NCI-H2081 (cell line): Measurements from ENCODE around the gene MRPS27.

Source experiments
- DNase-seq, 2 experiments: peaks; one replicate each; lab custom pipeline; 2025; lab: John Stamatoyannopoulos, UW

The MRPS27 gene

GRCh38 chr5:72231991-72232703 is 87.9 kb downstream of the MRPS27 start:
- no peak for DNase-seq

GRCh38 chr5:72228960-72229359 is 91.1 kb downstream of the MRPS27 start:
- no peak for DNase-seq

GRCh38 chr5:72226950-72227349 is 93.1 kb downstream of the MRPS27 start:
- DNase-seq, result no peak

GRCh38 chr5:72225741-72226140 is 94.3 kb downstream of the MRPS27 start:
- DNase-seq, result no peak

- DNase-seq, result no peak
Observed at GRCh38 chr5:72224946-72225463, 95.0 kb downstream of the MRPS27 start.

GRCh38 chr5:72223371-72223770 is 96.7 kb downstream of the MRPS27 start:
- no peak for DNase-seq

GRCh38 chr5:72222521-72222920 is 97.5 kb downstream of the MRPS27 start:
- DNase-seq, result no peak

GRCh38 chr5:72221541-72221940 is 98.5 kb downstream of the MRPS27 start:
- no peak for DNase-seq

- DNase-seq, result no peak
Observed at GRCh38 chr5:72221099-72221498, 98.9 kb downstream of the MRPS27 start.

- no peak for DNase-seq
Observed at GRCh38 chr5:72216756-72217155, 103.3 kb downstream of the MRPS27 start.

GRCh38 chr5:72214168-72214567 is 105.9 kb downstream of the MRPS27 start:
- no peak for DNase-seq

- no peak for DNase-seq
Observed at GRCh38 chr5:72213482-72213881, 106.6 kb downstream of the MRPS27 start.

GRCh38 chr5:72212171-72212570 is 107.9 kb downstream of the MRPS27 start:
- no peak for DNase-seq

- no peak for DNase-seq
Observed at GRCh38 chr5:72210888-72211678, 109.0 kb downstream of the MRPS27 start.

GRCh38 chr5:72209147-72210115 is 110.6 kb downstream of the MRPS27 start:
- DNase-seq, result peak; percentile 31 to 64

GRCh38 chr5:72208324-72208926 is 111.6 kb downstream of the MRPS27 start:
- no peak for DNase-seq

GRCh38 chr5:72206994-72207393 is 113.0 kb downstream of the MRPS27 start:
- no peak for DNase-seq

GRCh38 chr5:72206160-72206559 is 113.9 kb downstream of the MRPS27 start:
- no peak for DNase-seq

GRCh38 chr5:72205431-72206009 is 114.5 kb downstream of the MRPS27 start:
- DNase-seq, result no peak

GRCh38 chr5:72204946-72205345 is 115.1 kb downstream of the MRPS27 start:
- DNase-seq, result no peak

GRCh38 chr5:72203251-72203845 is 116.7 kb downstream of the MRPS27 start:
- DNase-seq, result no peak
